Keratinocyte (primary cell): ENCODE data around the gene FZD4. TPM values are rescaled to one million over a fixed set of nuclear protein-coding genes. Genes with fewer than 3 reads are reported as not detected.

Experiments used
- DNase-seq: peaks from one replicate; pipeline ENCODE4 v3.0.0-alpha.2; 2011; ENCODE audit warnings: low read depth, missing footprints, low spot score
- FAIRE-seq: peaks from 2 replicates; lab custom pipeline; 2011; peaks lifted over from hg19 to GRCh38; lab: Jason Lieb, UNC
- H2AFZ ChIP-seq: 2 replicates; pipeline ENCODE4 v1.6.0; 2012; ENCODE audit warnings: low read length, control low read depth, inconsistent platforms; ENCODE audit not compliant: control insufficient read depth
- H3K27ac ChIP-seq: 2 replicates; pipeline ENCODE4 v1.5.1; 2011; ENCODE audit warnings: low read length; ENCODE audit not compliant: control insufficient read depth, insufficient read depth
- H3K27me3 ChIP-seq: 3 replicates; pipeline ENCODE4 v1.6.0; 2011; ENCODE audit warnings: low read length; ENCODE audit not compliant: control insufficient read depth, insufficient read depth; ENCODE audit errors: extremely low read depth
- H3K36me3 ChIP-seq, 2 experiments: 2 replicates in 1 of 2; 3 replicates in 1 of 2; pipeline ENCODE4 v1.5.1; 2011; ENCODE audit warnings: low read length in 2 of 2, mild to moderate bottlenecking in 1 of 2; ENCODE audit not compliant: control insufficient read depth in 2 of 2, insufficient read depth in 2 of 2; ENCODE audit errors: extremely low read depth in 1 of 2
- H3K4me1 ChIP-seq: 3 replicates; pipeline ENCODE4 v1.5.1; 2011; ENCODE audit warnings: low read length; ENCODE audit not compliant: control insufficient read depth, insufficient read depth; ENCODE audit errors: extremely low read depth
- H3K4me2 ChIP-seq: 3 replicates; pipeline ENCODE4 v1.6.0; 2011; ENCODE audit warnings: low read depth, low read length; ENCODE audit not compliant: control insufficient read depth, insufficient read depth; ENCODE audit errors: extremely low read depth
- H3K4me3 ChIP-seq, 3 experiments: fragments of 200-600 bp in 1 of 3; sonication (generic) in 1 of 3; 2 replicates in 2 of 3; 3 replicates in 1 of 3; pipeline ENCODE4 v1.5.1; 2011 to 2016; ENCODE audit warnings: low read length in 3 of 3, mild to moderate bottlenecking in 3 of 3, control low read depth in 2 of 3, inconsistent platforms in 1 of 3, low read depth in 1 of 3, mixed read lengths in 1 of 3, mixed run types in 1 of 3, moderate library complexity in 1 of 3; ENCODE audit not compliant: control insufficient read depth in 2 of 3, insufficient read depth in 2 of 3; ENCODE audit errors: extremely low read depth in 1 of 3
- H3K79me2 ChIP-seq: 2 replicates; pipeline ENCODE4 v1.6.0; 2012; ENCODE audit warnings: low read length; ENCODE audit not compliant: control insufficient read depth, insufficient read depth
- H3K9ac ChIP-seq: 3 replicates; pipeline ENCODE4 v1.6.0; 2011; ENCODE audit warnings: low read length; ENCODE audit not compliant: control insufficient read depth, insufficient read depth; ENCODE audit errors: extremely low read depth
- H3K9me1 ChIP-seq: 3 replicates; pipeline ENCODE4 v1.6.0; 2011; ENCODE audit warnings: low read length; ENCODE audit not compliant: control insufficient read depth, insufficient read depth; ENCODE audit errors: extremely low read depth
- H3K9me3 ChIP-seq: 2 replicates; pipeline ENCODE4 v1.5.1; 2012; ENCODE audit warnings: low read depth, low read length; ENCODE audit not compliant: control insufficient read depth
- H4K20me1 ChIP-seq: 3 replicates; pipeline ENCODE4 v1.6.0; 2011; ENCODE audit warnings: low read length; ENCODE audit not compliant: control insufficient read depth, insufficient read depth; ENCODE audit errors: extremely low read depth
- EZH2 ChIP-seq: IDR thresholded peaks from one replicate; pipeline ENCODE4 v1.6.1; 2012; ENCODE audit warnings: inconsistent platforms, mild to moderate bottlenecking, low read length, moderate library complexity
- dilution Hi-C: fragments of 300-500 bp; cut with MboI; formaldehyde crosslinking; loops from one replicate; pipeline ENCODE4 v1.7.0; 2020; ENCODE audit warnings: low sequenced_read_pairs; ENCODE audit not compliant: extremely low pct_ligation_motif_present
- polyA plus RNA-seq, 5 experiments: library from polyadenylated mRNA; depleted of rRNA in 3 of 5; stranded (reverse) in 3 of 5; stranded (forward) in 1 of 5; unstranded in 1 of 5; fragments of >200 nt; gene quantifications; 1 replicate in 1 of 5; 2 replicates in 3 of 5; 3 replicates in 1 of 5; pipeline versions ENCODE4 v1.2.1 to v1.2.3, GENCODE V29; 2011 to 2012; ENCODE audit warnings: missing spikeins in 2 of 5, low read depth in 1 of 5, low replicate concordance in 1 of 5
- TF ChIP-seq, protein P1 (sequence below), 3 experiments: IDR thresholded peaks in 1 of 3; conservative IDR thresholded peaks in 1 of 3; optimal IDR thresholded peaks in 1 of 3; 2 replicates in 2 of 3; 3 replicates in 1 of 3; pipeline versions ENCODE3 to v1.5.1; 2011; ENCODE audit warnings: low read length in 3 of 3, mild to moderate bottlenecking in 3 of 3, moderate library complexity in 2 of 3, control low read depth in 1 of 3, inconsistent platforms in 1 of 3; ENCODE audit not compliant: insufficient read depth in 2 of 3; ENCODE audit errors: extremely low read depth in 1 of 3

The FZD4 gene
- polyA plus RNA-seq, 1 donor (not counting 4 experiments of a cell fraction or from before 2014, with no cell fraction given) = 0.56 TPM

DNA sequence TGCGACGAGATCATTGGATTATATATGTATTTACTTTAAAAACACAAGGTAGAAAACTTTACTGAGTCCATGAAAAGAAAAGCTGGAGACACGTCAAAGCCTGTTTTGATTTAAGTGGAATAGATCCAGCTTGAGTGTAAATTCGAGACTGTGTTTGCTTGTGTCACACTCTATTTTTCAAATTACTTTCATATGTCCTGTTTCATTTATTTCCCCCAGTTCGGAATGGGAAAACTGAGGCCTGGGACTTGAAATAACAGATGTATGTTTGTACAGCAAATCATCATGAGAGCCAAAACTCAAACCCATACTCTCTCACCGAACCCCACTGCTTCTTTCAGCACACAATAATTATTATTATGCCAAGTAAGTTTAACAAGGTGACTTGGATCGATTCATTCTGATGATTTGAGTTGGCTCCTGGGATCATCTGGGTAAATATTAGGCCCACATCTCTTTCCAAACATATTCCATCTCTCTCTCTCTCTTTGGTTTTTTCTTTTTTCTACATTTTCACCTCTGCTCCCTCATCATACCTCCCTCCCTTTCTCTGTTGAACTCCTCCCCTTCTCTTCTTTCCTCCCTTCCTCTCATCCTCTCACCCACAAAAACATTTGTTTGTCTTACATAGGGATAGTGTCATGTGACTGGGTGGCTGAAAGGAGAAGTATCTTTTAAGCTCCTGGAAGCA, 21.2 kb downstream of the FZD4 start:
- DNase-seq (no peak), FAIRE-seq (no peak)
- H3K4me1 ChIP-seq = peaks cover 14% of the 10 kb centered on the region
- H3K36me3 ChIP-seq = no peaks in the 10 kb centered on the region
- no peak overlapping the region for H3K27ac ChIP-seq
- TF ChIP-seq, protein P1, sequence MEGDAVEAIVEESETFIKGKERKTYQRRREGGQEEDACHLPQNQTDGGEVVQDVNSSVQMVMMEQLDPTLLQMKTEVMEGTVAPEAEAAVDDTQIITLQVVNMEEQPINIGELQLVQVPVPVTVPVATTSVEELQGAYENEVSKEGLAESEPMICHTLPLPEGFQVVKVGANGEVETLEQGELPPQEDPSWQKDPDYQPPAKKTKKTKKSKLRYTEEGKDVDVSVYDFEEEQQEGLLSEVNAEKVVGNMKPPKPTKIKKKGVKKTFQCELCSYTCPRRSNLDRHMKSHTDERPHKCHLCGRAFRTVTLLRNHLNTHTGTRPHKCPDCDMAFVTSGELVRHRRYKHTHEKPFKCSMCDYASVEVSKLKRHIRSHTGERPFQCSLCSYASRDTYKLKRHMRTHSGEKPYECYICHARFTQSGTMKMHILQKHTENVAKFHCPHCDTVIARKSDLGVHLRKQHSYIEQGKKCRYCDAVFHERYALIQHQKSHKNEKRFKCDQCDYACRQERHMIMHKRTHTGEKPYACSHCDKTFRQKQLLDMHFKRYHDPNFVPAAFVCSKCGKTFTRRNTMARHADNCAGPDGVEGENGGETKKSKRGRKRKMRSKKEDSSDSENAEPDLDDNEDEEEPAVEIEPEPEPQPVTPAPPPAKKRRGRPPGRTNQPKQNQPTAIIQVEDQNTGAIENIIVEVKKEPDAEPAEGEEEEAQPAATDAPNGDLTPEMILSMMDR (optimal IDR thresholded peaks at IDR 0.05 in 1 of 3, IDR thresholded peaks at IDR 0.05 in 1 of 3, conservative IDR thresholded peaks at IDR 0.05 in 1 of 3; ENCODE audit: extremely low read depth in 1 of 3, insufficient read depth in 2 of 3, low read length in 3 of 3) = no peak
- no peak for TF ChIP-seq EZH2
- no peak overlapping the region for H3K9ac ChIP-seq
- H3K9me3 ChIP-seq = no peaks in the 10 kb centered on the region
- dilution Hi-C loops = no loop called here
- no peaks in the 10 kb centered on the region for H3K27me3 ChIP-seq
- no peaks in the 10 kb centered on the region for H3K79me2 ChIP-seq
- no peak overlapping the region for H3K4me3 ChIP-seq
- no peak overlapping the region for H3K4me2 ChIP-seq
- no peak overlapping the region for H2AFZ ChIP-seq
- H3K9me1 ChIP-seq = no peaks in the 10 kb centered on the region
- no peaks in the 10 kb centered on the region for H4K20me1 ChIP-seq

DNA sequence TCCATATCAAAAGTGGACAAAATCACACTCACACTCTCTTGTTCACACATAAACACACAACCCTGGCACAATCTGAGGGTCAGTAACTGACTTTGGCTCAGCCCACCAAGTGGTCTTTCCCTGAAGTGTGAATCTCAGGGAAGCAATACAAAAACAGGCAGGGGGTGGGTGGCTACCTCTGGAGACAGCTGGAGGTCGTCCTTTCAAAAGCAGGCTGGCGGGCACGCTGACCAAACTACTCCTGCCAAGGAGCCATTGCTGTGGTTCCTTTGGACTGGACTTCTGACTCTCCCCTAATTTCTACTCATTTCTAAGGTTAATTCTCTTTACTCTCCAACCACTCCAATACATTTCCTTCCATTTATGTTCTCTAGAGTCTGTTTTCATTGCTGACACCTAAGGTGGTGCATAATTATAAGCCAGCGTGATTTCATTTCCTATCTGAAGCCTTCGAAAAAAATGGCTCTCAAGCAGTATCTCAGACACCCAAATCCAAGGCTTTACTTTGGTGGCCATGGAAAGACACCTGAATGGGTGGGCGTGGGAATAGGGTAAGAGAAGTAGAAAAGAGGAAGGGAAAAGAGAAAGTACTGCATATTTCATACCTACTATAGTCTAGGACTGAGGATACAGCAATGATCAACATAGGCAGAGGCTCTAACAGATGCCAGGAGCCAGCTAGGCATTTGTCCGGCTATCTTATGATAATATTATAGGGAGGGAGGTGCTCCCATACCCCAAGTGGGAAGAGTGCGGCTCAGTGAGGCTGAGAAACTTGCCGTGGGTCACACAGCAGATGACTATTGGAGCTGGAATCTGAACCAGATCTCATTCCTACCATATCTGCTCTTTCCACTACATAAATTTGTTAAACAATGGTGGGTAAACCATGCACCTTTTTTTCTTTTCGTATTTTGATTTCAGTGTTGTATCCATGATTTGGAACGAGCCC, 22.0 kb downstream of the FZD4 start:
- no peaks in the 10 kb centered on the region for H3K9me3 ChIP-seq
- no peaks in the 10 kb centered on the region for H4K20me1 ChIP-seq
- no peak for TF ChIP-seq EZH2
- TF ChIP-seq, protein P1 (optimal IDR thresholded peaks at IDR 0.05 in 1 of 3, IDR thresholded peaks at IDR 0.05 in 1 of 3, conservative IDR thresholded peaks at IDR 0.05 in 1 of 3; ENCODE audit: extremely low read depth in 1 of 3, insufficient read depth in 2 of 3, low read length in 3 of 3) = no peak
- no peaks in the 10 kb centered on the region for H3K9me1 ChIP-seq
- dilution Hi-C loops = no loop called here
- no peak for DNase-seq
- no peak overlapping the region for H2AFZ ChIP-seq
- H3K36me3 ChIP-seq = no peaks in the 10 kb centered on the region
- peaks cover 14% of the 10 kb centered on the region for H3K4me1 ChIP-seq
- H3K27me3 ChIP-seq = no peaks in the 10 kb centered on the region
- no peak overlapping the region for H3K9ac ChIP-seq
- H3K79me2 ChIP-seq = no peaks in the 10 kb centered on the region
- H3K4me3 ChIP-seq = no peak overlapping the region
- FAIRE-seq = no peak
- no peak overlapping the region for H3K27ac ChIP-seq
- no peak overlapping the region for H3K4me2 ChIP-seq
